GM21786 (cell line): Measurements from ENCODE around the gene TEPSIN.

Experiments
- ATAC-seq: cut with Tn5 transposase; IDR thresholded peaks from one replicate; pipeline ENCODE4 v1.9.1; 2021; ENCODE audit not compliant: unreplicated experiment

The TEPSIN gene

GRCh38 chr17:81270279-81270678 is 31.4 kb upstream of the TEPSIN start:
- no peak for ATAC-seq

GRCh38 chr17:81267390-81268067 is 28.7 kb upstream of the TEPSIN start:
- ATAC-seq = no peak

DNA sequence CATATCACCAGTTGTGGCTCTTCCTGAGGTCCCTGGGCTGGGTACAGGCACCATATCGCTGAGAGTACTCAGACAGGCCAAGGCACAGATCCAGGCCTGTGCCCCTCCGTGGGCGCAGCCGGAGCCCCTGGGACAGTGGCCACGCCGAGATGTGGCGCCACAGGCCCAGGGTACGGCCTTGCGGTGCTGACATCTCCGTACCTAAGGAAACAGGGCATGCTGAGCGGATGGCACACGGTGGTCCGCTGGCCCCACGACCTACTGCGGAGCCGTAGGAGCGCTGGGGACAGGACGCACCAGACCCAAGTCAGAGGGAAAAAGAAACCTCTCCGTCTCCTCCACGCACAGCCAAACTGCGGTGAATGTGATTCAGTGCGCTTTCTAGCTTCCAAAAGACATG is 26.7 kb upstream of the TEPSIN start:
- no peak for ATAC-seq

DNA sequence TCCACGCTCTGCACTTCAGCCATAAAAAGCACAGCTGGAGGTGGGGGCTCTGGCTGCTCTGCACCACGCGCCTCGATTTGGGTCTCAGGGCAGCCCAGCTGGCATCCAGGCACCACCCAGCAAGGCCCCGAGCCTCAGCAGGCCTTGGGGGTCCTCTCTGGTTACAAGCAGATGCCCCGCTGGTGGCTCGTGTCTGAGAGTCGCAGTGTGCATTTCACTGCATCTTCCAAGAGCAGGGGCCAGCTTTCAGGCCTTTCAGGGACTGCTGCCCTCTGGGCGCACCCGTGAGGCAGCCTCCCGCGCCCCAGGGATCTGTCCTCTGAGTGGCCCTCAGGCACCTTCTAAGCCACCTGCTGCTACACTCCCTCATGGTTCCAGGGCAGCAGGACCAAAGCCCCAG is 25.8 kb upstream of the TEPSIN start:
- no peak for ATAC-seq

DNA sequence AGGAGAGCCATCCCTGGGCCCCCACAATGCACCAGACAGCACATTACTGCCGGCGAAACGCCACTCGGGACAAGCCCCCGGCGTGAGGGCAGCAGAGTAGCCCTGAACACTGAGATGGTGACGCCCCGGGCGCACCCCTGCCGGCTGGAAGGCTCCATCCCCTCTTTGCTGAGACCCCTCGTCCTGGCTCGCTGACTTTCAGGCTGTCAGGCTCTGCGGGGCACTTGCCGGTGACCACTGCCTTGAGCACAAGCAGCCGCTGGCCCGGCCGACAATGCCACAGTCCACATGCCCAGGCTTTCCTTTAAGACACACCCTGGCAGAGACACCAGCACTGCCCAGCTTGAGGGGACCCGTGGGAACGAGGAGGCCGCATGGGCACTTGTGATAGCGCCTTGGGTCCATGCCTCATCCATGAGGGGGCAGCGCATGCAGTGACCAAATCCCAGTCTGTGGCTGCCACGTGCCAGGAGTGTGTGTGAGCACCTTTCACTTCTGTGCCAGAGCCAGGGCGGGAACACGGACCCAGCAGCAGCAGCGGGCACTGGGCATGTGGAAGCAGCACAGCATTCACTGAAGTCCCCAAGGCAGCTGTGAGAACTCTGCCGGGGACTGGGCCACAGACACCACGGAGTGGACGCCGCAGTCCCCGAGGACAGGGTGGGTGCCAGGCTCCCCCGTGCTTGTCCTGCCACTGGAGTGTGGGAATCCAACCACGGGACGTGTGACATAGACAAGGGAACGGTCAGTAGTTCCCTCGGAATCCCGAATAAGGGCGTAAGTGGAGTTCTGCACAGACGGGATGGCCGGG is 24.7 kb upstream of the TEPSIN start:
- no peak for ATAC-seq

GRCh38 chr17:81261582-81262336 is 22.9 kb upstream of the TEPSIN start:
- no peak for ATAC-seq

DNA sequence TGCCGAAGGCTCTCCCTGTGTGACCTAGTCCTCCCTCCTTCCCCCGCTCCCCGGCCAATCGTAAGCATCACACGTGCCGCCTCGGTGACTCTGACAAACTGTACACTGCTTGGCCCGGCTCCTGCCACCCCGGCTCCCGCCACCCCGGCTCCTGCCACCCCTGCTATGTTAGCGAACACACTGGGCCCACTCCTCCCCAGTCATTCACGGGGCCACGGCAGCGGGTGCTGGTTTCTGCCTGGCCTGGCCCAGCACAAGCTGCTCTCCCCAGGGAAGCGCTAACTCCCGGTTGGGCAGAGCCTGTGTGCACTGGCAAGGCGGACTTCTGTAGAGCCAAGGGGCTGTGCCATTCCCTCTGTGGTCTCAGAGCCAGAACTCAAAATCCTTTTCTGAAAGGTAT is 22.2 kb upstream of the TEPSIN start:
- ATAC-seq = no peak

DNA sequence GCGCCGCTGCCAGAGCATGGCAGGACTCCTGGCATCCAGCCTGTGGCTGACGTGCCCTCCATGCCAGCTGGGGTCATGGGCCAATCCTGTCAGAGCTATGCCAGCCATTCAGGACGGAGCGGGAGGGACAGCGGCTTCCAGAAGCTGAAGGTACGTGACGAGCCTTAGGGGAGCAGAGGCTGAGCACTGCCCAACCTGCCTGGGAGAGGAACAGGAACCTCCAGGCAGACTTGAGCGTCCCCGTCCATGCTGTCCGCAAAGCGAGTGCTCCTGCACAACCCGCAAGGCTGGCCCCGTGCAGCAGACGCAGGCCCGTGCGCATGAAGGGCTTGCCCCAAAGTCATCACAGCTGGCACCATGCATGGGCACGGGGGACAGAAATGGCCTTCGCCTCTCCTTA is 21.8 kb upstream of the TEPSIN start:
- no peak for ATAC-seq

DNA sequence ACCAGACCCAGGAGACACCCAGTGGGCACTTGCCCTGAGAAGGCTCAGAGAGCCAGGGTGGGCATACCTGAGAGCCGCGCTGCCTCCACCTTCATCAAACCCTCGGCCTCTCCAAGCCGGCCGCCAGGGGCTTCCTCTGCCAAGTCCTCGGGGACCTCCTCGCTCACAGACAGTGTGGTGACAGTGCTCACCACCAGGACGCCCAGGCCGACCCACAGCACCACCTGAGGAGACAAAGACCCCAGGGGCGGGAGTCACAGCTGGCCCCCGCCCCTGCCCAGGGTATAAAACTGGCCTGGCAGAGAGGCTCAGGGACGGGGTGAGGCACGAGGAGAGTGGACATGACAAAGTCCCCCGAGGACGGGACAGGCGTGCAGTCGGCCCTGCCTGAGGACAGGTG is 21.3 kb upstream of the TEPSIN start:
- no peak for ATAC-seq

DNA sequence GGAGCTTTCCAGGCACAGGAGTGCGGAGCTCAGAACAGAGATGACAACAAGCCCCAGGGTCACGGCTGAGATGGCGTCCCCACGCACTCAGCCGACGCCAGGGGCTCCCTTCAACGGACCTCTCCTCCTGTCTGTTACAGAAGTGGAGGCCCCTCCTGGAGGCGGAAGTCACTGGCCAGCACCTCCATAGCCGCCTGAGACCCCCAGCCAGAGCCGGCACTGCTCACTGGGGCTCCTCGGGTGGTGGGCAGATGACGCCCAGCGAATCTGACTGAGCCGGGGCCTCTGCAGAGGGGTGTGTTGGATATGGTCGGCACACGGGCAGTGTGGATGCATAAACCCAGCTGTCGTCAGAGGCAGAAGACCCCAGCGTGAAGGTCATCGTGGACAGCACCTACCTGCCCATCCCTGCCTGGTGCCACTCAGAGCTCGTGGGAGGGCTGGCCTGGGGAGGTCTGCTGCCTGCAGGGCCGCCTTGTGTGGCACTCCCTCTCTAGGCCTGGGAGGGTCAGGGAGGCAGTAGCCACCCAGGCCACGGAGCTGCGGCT is 20.3 kb upstream of the TEPSIN start:
- no peak for ATAC-seq

- ATAC-seq = no peak
Observed at GRCh38 chr17:81258292-81258691, 19.4 kb upstream of the TEPSIN start.

DNA sequence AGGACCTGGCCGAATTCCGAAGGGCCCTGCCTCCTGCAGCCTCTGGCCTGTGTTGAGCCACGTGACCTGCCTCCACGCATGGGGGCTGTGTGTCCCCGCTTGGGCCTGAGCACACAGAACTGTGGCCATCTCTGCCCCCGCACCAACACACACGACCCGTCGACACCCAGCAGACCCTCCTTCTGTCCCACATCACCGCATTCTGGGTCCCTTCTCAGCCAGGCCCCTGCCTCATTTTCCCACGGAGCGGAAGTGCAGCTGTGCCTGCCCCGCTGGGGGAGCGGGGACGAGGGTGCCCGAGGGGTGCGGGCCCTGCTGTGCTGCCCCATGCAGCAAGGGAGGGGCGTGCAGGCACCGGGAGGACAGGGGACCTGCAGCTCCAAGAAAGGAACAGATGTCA is 18.7 kb upstream of the TEPSIN start:
- ATAC-seq = no peak

DNA sequence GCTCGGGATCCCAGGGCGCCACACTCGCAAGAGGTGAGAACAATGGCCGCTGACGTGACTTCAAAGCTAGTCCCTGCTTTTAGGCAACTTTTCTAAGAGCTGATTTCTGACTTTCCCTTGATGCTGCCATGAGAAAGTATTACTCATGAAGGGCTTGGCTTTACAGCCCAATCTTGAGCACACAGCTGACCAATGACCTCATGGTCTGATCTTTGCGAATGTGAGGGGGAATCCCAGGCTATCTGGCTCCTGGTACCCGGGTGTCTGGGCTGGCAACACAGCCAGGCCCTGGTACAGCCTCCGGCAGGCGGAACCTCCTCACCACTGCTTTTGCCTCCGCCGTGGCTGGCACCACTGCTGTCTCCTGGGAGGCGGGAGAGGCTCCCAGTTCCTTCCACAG is 17.8 kb upstream of the TEPSIN start:
- ATAC-seq = no peak

DNA sequence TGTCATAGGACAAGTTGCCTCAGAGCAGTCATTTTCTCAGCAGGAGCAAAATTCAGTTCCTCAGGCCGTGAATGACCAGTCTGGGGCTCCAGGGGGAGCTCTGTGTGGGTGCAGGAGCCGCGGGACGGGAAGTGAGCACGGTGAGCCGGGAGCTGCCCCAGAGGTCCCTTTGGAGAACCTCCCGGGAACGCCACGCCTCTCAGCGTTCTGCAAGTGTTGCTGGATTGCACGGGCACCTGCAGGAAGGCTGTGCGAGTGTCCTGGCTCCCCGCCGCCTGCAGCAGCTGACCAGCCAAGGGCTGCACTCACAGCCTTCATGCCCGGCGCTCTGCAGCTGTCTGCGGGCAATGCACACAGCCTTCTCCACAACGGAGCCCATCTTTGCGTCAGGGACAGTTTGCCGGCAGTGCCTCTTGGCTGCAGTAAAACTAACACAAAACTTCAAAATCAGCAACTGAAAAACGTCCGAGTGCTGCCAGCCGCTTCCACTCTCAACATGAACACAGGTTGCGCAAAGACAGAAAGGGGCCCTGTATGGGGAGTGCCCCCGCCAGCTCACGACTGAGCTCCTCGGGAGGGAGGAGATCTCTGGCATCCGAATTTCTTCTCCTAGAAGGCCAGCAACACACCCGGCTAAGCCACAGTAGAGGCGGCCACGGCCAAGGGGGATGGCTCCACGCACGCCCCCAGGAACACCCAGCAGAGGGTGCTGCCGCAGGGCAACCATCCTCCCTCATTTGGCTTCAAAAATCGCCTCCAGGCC is 16.3 kb upstream of the TEPSIN start:
- no peak for ATAC-seq

- no peak for ATAC-seq
Observed at GRCh38 chr17:81253358-81254131, 14.7 kb upstream of the TEPSIN start.

GRCh38 chr17:81252987-81253329 is 14.1 kb upstream of the TEPSIN start:
- ATAC-seq = no peak

DNA sequence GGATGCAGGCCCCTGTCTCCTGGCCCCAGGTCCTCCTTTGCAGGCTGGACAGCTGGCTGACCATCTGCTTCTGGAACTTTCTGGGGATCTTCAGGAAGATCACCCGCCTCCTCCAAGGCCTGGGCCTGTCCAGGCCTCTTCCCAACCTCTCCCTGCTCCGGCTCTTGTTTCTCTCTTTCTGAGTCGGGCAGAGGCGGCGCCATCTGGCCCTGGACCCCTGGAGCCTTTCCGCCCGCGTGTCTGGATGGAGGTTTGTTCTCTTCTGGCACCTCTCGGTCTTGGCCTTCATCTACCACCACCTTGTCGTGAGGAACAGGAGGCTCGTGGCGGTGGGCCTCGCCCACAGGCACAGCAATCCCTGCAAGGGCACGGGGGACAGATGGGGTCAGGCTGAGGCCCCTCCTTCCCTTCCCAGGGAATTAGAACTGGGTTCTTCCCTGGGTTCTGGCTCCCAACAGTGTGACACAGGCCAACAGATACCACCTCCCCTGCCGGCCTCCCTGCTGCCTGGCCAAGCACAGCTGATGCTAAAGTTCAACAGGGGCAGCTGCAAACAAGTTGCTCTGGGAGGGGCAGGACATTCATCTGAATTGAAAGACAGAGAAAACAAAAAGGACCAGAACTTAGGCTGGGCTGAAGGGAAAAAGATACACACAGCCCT is 13.6 kb upstream of the TEPSIN start:
- no peak for ATAC-seq

GRCh38 chr17:81251709-81252301 is 12.9 kb upstream of the TEPSIN start:
- ATAC-seq = no peak

GRCh38 chr17:81251094-81251708 is 12.3 kb upstream of the TEPSIN start:
- ATAC-seq = no peak
